ENCODE measurements around the gene SAP30L. TPM values are rescaled to one million over a fixed set of nuclear protein-coding genes. Genes with fewer than 3 reads are reported as not detected.

Gene SAP30L
- total and polyA plus RNA-seq, 5 donors = 13.5 to 34.0 (median 27.9) TPM

DNA sequence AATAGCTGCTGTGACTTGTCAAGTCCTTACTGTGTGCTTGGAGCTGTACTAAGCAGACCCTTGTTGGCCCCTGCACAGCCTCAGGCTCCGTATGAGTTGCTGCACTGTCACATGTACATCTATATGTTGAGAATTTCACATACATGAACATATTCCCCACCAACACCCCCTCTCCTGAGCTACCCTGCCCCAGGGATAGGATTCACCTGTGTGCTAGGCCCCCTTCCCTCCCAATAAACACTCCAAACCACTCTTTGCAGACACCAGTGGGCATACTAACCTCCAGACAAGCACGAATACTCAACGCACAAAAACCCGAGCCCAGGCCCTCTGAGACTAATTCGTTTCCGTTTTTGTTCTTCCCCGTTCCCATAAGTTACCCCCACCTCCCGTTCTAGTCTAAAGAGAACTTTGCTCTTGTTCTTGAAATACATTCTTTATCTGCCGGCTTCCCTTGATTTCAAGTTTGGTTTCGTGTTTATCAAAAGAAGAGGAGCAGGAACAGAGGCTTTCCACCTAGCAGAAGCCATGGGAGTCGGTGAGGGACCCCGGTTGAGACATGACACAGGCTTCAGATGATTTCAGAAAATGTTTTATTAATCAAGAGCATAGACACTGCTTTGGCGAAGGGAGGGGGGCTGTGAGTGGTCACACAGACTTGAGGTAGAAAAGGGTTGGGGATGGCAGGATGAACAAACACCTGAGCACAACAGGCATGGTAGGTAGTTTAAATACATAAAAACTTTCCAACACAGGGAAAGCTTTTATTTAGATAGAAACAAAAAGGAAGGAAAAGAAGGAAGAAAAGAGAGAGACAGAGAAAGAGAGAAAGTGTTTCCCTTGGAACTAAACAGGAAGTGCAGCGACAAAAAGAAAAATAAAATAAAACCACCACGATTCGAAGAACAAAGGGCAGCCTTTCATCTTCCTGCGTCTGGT, 28.9 kb downstream of the SAP30L start:
- no peak overlapping the region for H3K27ac ChIP-seq (ENCODE audit: low read length)
- 22% methylated on average over 17 of the region's 17 CpGs for WGBS
- DNase-seq (no peak), ATAC-seq (no peak)
- peaks cover 9% of the 10 kb centered on the region for H3K4me1 ChIP-seq (ENCODE audit: control insufficient read depth, insufficient read depth, low read length)
- no peak overlapping the region for H3K4me3 ChIP-seq (ENCODE audit: low read length)
- intact Hi-C loops (cut with DNase I) = loop anchor here in 1 of 4 donors (5.0 kb wide), 1 partner anchor 133 kb away; no protein-coding TSS in a partner anchor
- no peaks in the 10 kb centered on the region for H3K27me3 ChIP-seq (ENCODE audit: control insufficient read depth, insufficient read depth)
- H3K9me3 ChIP-seq (ENCODE audit: control insufficient read depth, low read length) = no peaks in the 10 kb centered on the region

DNA sequence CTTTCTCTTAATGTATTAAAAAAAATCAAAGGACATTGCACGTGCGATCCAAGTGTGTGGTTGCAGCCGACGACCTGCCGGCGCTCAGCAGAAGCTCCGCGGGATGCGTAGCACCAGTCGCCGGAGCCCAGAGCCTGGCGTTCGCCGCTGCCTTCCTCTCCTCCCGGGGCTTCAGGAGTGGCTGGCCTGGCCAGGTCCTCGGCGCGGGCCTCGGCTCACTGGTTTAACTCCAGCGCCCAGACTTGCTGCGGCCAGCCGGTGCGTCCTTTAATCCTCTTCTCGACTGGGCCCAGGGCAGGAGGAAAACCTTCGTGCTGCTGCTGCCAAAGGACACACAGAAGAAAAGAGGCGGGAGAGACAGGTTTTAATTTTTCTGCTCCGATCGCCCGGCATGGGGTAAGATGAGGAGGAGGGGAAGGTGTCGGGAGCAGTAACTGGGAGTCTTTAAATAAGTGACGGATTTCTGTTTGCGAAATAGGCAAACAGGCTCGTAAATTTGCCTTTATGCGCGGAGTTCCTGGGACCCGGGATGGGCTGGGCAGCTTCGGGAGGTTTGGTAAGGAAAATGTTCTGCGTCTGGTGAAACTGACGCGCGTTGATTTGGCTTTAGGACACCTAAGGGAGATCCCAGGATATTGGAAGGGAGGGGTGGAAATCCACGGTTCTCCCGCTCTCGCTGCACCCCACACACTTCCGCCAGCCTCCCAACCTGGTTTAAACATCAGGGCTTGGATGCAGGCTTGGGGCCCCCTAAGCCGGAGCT, 30.0 kb downstream of the SAP30L start:
- H3K27me3 ChIP-seq (ENCODE audit: control insufficient read depth, insufficient read depth) = no peaks in the 10 kb centered on the region
- H3K27ac ChIP-seq (ENCODE audit: low read length) = no peak overlapping the region
- peaks cover 9% of the 10 kb centered on the region for H3K4me1 ChIP-seq (ENCODE audit: control insufficient read depth, insufficient read depth, low read length)
- 15% methylated on average over 46 of the region's 46 CpGs for WGBS
- DNase-seq (peak in 1 of 3 donors; percentile 35), ATAC-seq (no peak)
- intact Hi-C loops (cut with DNase I) = no loop called here
- H3K9me3 ChIP-seq (ENCODE audit: control insufficient read depth, low read length) = no peaks in the 10 kb centered on the region
- no peak overlapping the region for H3K4me3 ChIP-seq (ENCODE audit: low read length)

DNA sequence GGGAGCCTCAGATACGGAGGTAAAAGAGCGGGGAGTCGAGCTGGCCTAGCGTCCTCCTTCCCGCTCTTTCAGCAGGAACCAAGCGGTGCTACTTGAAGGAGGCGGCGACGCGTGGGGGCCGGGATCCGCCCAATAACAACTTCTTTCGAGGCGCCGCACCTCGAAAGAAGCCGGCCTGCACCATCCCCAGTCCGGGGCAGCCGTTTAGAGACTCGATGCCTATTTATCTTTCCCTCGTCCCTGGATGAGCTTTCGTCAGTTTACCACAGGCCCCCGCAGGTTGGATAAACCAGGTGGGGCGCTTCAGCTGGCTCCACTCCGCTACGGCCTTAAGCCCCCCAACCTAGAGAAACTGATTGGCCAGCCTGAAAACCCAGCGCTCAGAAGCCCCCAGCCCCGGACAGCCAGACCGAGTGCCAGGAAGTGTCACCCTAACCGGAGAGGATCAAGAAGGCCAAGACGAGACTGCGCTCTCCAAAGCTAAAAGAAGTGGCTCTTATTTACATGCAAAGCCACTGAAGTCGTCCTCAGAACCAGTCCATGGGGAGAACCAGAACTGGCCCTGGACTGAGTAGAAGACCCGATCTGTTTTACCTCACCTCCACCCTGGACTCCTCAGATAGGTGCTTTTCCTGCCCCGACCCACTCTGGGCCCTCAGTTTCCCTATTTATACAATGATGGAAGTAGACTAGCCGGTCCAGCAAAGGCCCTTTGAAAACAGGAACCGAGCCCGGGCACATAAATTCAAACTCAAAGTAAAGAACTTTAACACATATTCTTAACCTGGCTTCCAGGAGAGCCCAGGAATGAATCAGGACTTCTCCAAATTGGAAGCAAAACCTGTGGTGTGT, 30.8 kb downstream of the SAP30L start:
- Histone ChIP-seq H3K27me3 (ENCODE audit: control insufficient read depth, insufficient read depth) (no peaks in the 10 kb centered on the region), H3K4me1 (ENCODE audit: control insufficient read depth, insufficient read depth, low read length) (peaks cover 9% of the 10 kb centered on the region), H3K9me3 (ENCODE audit: control insufficient read depth, low read length) (no peaks in the 10 kb centered on the region), H3K27ac (ENCODE audit: low read length) (no peak overlapping the region), H3K4me3 (ENCODE audit: low read length) (peak overlapping the region; percentile 46)
- 9% methylated on average over 38 of the region's 38 CpGs for WGBS
- no peak for DNase-seq
- no peak for ATAC-seq
- intact Hi-C loops (cut with DNase I) = no loop called here

- 2% methylated on average over 68 of the region's 68 CpGs for WGBS
- DNase-seq = peak; percentile 41 to 74 (median 63)
- peak; percentile 52 to 73 for ATAC-seq
- H3K9me3 ChIP-seq (ENCODE audit: control insufficient read depth, low read length) = no peaks in the 10 kb centered on the region
- H3K4me1 ChIP-seq (ENCODE audit: control insufficient read depth, insufficient read depth, low read length) = peaks cover 9% of the 10 kb centered on the region
- H3K4me3 ChIP-seq (ENCODE audit: low read length) = peak overlapping the region; percentile 46
- H3K27ac ChIP-seq (ENCODE audit: low read length) = no peak overlapping the region
- intact Hi-C loops (cut with DNase I) = no loop called here
- no peaks in the 10 kb centered on the region for H3K27me3 ChIP-seq (ENCODE audit: control insufficient read depth, insufficient read depth)
These were observed 31.8 kb downstream of the SAP30L start for GRCh38 chr5:154477382-154478223.

GRCh38 chr5:154478224-154478565, 32.4 kb downstream of the SAP30L start, which contains the start of gene HAND1:
Gene HAND1, minus strand, starts transcription at chr5:154478227. Its CDS starts 219 bp downstream, at chr5:154478008.
- peaks cover 10% of the 10 kb centered on the region for H3K4me1 ChIP-seq (ENCODE audit: control insufficient read depth, insufficient read depth, low read length)
- peak within 1 kb of the TSS; percentile 46 for H3K4me3 ChIP-seq (ENCODE audit: low read length)
- DNase-seq (peak; percentile 61 to 83 (median 79)), ATAC-seq (peak; percentile 86 to 90)
- no peaks in the 10 kb centered on the region for H3K27me3 ChIP-seq (ENCODE audit: control insufficient read depth, insufficient read depth)
- H3K9me3 ChIP-seq (ENCODE audit: control insufficient read depth, low read length) = no peaks in the 10 kb centered on the region
- intact Hi-C loops (cut with DNase I) = no loop called here
- H3K27ac ChIP-seq (ENCODE audit: low read length) = no peak within 1 kb of the TSS
- 3% methylated on average over 20 of the region's 20 CpGs for WGBS

GRCh38 chr5:154478752-154479159, 33.0 kb downstream of the SAP30L start:
- no peak overlapping the region for H3K27ac ChIP-seq (ENCODE audit: low read length)
- H3K27me3 ChIP-seq (ENCODE audit: control insufficient read depth, insufficient read depth) = no peaks in the 10 kb centered on the region
- H3K9me3 ChIP-seq (ENCODE audit: control insufficient read depth, low read length) = no peaks in the 10 kb centered on the region
- ATAC-seq (no peak), DNase-seq (peak in 1 of 3 donors; percentile 49)
- WGBS = 4% methylated on average over 27 of the region's 27 CpGs
- H3K4me1 ChIP-seq (ENCODE audit: control insufficient read depth, insufficient read depth, low read length) = peaks cover 9% of the 10 kb centered on the region
- H3K4me3 ChIP-seq (ENCODE audit: low read length) = peak overlapping the region; percentile 46
- intact Hi-C loops (cut with DNase I) = no loop called here

DNA sequence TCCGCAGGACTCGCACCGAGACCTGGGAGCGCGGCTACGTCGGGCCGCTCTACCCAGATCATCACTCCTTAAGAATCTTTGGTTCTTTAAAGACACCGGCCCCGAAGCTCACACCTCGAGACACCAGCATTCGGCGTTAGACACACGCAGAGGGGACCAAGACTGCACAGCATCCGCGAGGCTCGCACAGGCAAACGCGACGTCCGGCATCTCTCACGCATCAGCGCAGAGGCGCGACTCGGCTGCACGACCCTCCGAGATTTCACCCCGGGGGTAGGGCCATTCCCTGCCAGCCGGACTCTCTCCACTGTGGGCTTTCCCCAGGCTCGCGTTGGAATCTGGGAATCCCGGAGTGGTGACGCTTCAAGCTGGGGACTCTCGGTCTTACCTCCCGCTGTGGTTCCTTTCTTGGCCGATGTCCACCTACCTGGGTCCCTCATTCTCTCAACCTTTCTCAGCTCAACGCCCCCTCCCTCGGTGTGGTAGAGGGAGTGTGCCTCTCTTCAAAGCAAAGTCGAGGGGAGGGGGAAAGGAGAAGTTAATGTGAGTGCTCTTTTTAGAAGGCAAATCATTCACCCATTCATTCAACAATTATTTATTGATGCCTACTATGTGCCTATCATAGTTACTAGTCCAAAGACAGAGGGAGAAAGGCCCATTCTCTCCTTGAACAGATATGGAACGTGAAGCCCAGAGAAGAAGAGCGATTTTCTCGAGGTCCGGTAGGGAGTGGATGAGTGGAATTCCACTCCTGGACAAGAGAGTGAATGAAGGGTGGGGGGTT, 33.6 kb downstream of the SAP30L start:
- Histone ChIP-seq H3K27me3 (ENCODE audit: control insufficient read depth, insufficient read depth) (no peaks in the 10 kb centered on the region), H3K27ac (ENCODE audit: low read length) (no peak overlapping the region), H3K9me3 (ENCODE audit: control insufficient read depth, low read length) (no peaks in the 10 kb centered on the region), H3K4me3 (ENCODE audit: low read length) (no peak overlapping the region), H3K4me1 (ENCODE audit: control insufficient read depth, insufficient read depth, low read length) (peaks cover 8% of the 10 kb centered on the region)
- 3% methylated on average over 44 of the region's 44 CpGs for WGBS
- intact Hi-C loops (cut with DNase I) = no loop called here
- DNase-seq (peak in 1 of 3 donors; percentile 53), ATAC-seq (no peak)

GRCh38 chr5:154479944-154480750, 34.4 kb downstream of the SAP30L start:
- Histone ChIP-seq H3K9me3 (ENCODE audit: control insufficient read depth, low read length) (no peaks in the 10 kb centered on the region), H3K4me1 (ENCODE audit: control insufficient read depth, insufficient read depth, low read length) (peaks cover 8% of the 10 kb centered on the region), H3K27me3 (ENCODE audit: control insufficient read depth, insufficient read depth) (no peaks in the 10 kb centered on the region), H3K4me3 (ENCODE audit: low read length) (no peak overlapping the region), H3K27ac (ENCODE audit: low read length) (no peak overlapping the region)
- intact Hi-C loops (cut with DNase I) = no loop called here
- WGBS = 16% methylated on average over 31 of the region's 31 CpGs
- ATAC-seq (no peak), DNase-seq (no peak)

DNA sequence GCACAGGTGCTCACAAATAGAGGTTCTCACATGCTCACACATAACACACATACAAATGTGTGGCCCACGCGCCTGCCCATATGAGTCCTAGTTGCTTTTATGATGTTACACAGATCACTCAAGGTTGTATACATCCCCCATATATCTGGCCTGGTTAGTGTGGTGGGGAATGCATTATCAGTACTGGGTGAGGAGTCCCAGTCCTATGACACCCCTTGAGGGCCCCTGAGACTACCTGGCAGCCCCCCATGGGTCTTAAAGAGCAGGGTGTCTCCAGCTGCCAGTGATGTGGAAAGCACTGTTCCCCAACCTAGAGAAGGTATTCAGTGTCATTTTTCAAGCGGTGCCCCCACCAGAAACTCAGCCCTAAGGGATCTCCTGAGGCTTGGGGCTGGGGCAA, 35.0 kb downstream of the SAP30L start:
- DNase-seq (no peak), ATAC-seq (no peak)
- no peaks in the 10 kb centered on the region for H3K9me3 ChIP-seq (ENCODE audit: control insufficient read depth, low read length)
- intact Hi-C loops (cut with DNase I) = no loop called here
- no peak overlapping the region for H3K4me3 ChIP-seq (ENCODE audit: low read length)
- WGBS = 29% methylated on average over 3 of the region's 3 CpGs
- no peak overlapping the region for H3K27ac ChIP-seq (ENCODE audit: low read length)
- H3K4me1 ChIP-seq (ENCODE audit: control insufficient read depth, insufficient read depth, low read length) = peaks cover 8% of the 10 kb centered on the region
- no peaks in the 10 kb centered on the region for H3K27me3 ChIP-seq (ENCODE audit: control insufficient read depth, insufficient read depth)

All from right cardiac atrium (tissue), 5 donors.